ENCODE results near the gene SRSF10. TPM values are rescaled to one million over a fixed set of nuclear protein-coding genes. Genes with fewer than 3 reads are reported as not detected.

SRSF10 gene
- polyA plus RNA-seq, 4 donors, result 167 to 279 (median 223) TPM

DNA sequence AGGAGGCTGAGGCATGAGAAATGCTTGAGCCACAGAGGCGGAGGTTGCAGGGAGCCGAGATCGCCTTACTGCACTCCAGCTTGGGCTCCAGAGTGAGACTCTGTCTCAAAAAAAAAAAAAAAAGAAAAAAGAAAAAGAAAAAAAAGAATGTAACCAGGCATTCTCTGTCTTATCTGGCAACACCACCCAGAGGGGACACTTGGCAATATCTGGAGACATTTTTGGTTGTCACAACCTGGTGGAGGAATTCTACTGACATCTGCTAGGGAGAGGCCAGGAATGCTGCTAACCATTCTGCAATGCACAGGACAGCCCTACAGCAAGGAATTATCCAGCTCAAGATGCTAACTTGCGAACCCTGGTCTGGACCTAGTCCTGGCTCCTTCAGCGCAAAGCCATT lies 64.7 kb downstream of the SRSF10 start:
- DNase-seq (ENCODE audit: low read depth in 4 of 4, low spot score in 2 of 4), result no peak

DNA sequence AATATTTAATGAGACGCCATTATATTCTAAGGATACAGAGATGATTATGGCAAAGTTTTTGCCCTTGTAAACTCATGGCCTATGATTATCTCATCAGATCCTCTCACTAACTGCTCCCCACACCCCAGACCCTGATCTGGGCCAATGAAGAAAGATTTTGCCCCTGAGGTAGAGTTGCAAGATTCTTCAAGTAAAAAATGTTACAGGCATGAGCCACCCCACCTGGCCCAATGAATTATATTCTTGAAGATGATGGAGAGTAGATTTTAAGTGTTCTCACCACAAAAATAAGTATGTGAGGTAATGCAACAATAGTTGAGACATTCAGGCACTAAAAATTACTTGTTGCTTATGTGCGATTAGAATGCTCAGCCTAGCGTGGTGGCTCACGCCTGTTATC lies 65.2 kb downstream of the SRSF10 start:
- no peak for DNase-seq (ENCODE audit: low read depth in 4 of 4, low spot score in 2 of 4)

Other genes starting within 250 kb of the SRSF10 start
- 10 to 100 TPM; 30.4 to 36.3 (median 34.4) TPM for gene ELOA, start 236.9 kb downstream of the SRSF10 start, polyA plus RNA-seq (ENCODE audit: insufficient read length in 4 of 4)
- gene PITHD1, start 201.9 kb downstream of the SRSF10 start, polyA plus RNA-seq (ENCODE audit: insufficient read length in 4 of 4), result 10 to 100 TPM; 55.1 to 65.4 (median 62.6) TPM
- 10 to 100 TPM; 60.2 to 87.1 (median 75.5) TPM for gene LYPLA2, start 189.2 kb downstream of the SRSF10 start, polyA plus RNA-seq (ENCODE audit: insufficient read length in 4 of 4)
- gene GALE, start 179.6 kb downstream of the SRSF10 start, polyA plus RNA-seq (ENCODE audit: insufficient read length in 4 of 4), result 10 to 100 TPM; 30.1 to 42.8 (median 38.0) TPM
- gene HMGCL, start 154.9 kb downstream of the SRSF10 start, polyA plus RNA-seq (ENCODE audit: insufficient read length in 4 of 4), result 10 to 100 TPM; 64.3 to 78.8 (median 75.1) TPM
- gene FUCA1, start 112.0 kb downstream of the SRSF10 start, polyA plus RNA-seq (ENCODE audit: insufficient read length in 4 of 4), result 10 to 100 TPM; 38.0 to 57.0 (median 43.2) TPM
- gene CNR2, start 67.0 kb downstream of the SRSF10 start, polyA plus RNA-seq (ENCODE audit: insufficient read length in 4 of 4), result under 1 TPM; 0.04 to 0.09 (median 0.06) TPM
- 100 to 1,000 TPM; 203 to 256 (median 215) TPM for gene PNRC2, start 20.5 kb downstream of the SRSF10 start, polyA plus RNA-seq (ENCODE audit: insufficient read length in 4 of 4)
- gene MYOM3, start 131.8 kb upstream of the SRSF10 start, polyA plus RNA-seq (ENCODE audit: insufficient read length in 4 of 4), result 10 to 100 TPM; 20.3 to 27.0 (median 24.1) TPM
- gene IL22RA1, start 162.8 kb upstream of the SRSF10 start, polyA plus RNA-seq (ENCODE audit: insufficient read length in 4 of 4), result 1 to 10 TPM; 2.8 to 3.9 (median 3.6) TPM
- 1 to 10 TPM; 3.9 to 6.9 (median 5.2) TPM for gene IFNLR1, start 207.0 kb upstream of the SRSF10 start, polyA plus RNA-seq (ENCODE audit: insufficient read length in 4 of 4)